ENCODE data around the gene BTBD16. TPM values are rescaled to one million over a fixed set of nuclear protein-coding genes. Genes with fewer than 3 reads are reported as not detected.

BTBD16 gene
- total and polyA plus RNA-seq, 2 of the 4 experiments (the other 2 are of a cell fraction), result not detected

DNA sequence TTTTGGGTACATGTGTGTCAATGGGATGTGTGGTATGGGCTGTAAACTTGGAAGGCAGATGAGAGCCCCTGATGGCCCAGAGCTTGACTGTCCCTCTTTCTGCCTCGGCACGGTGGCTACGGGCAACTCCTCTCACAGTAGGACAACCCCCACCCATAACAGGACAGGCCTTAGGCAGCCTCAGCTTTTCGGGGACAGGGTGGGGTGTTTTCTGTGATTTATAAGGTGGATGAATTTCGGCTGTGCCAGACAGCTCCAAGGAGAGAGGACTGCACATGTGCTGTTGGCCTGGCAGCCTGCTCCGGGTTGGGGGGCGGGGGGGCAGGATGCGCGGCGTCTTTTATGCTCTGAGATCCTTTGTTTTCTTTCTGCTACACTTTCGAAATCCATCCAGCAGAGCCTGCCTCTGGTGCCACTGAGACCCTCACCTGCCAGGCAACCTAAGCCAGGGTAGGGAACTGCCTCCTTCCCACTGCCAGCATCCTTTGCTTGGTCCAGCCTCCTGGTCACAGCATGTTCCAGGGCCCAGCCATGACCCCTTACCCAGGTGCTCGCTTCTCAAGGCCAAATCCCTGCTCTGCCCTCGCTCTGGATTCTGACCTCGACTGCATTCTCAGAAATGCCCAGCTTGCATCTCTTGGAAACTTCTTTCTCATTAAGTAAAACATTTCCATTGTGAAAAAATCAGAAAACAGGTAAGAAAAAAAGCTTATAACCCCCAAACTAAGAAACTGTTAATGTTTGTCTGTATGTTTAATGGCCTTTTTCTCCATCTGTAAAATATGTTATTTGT is 15.4 kb upstream of the BTBD16 start:
- H3K4me3 ChIP-seq (ENCODE audit: insufficient read depth, low read depth, low read length), result no peak overlapping the region
- H3K4ac ChIP-seq (ENCODE audit: low read depth, low read length), result no peak overlapping the region
- no peaks in the 10 kb centered on the region for H3K9me3 ChIP-seq (ENCODE audit: control insufficient read depth, insufficient read depth, low read length)
- no peak overlapping the region for H2AK5ac ChIP-seq (ENCODE audit: low read depth, low read length)
- peaks cover 6% of the 10 kb centered on the region; the same call in 1 of the 2 replicates for H3K4me1 ChIP-seq (ENCODE audit: control insufficient read depth, insufficient read depth, low read length)
- no peak overlapping the region for H3K9ac ChIP-seq (ENCODE audit: low read depth, low read length)
- no peak overlapping the region for H4K91ac ChIP-seq (ENCODE audit: insufficient read depth, low read depth, low read length)
- H4K5ac ChIP-seq (ENCODE audit: low read depth, low read length), result no peak overlapping the region
- H3K79me1 ChIP-seq (ENCODE audit: low read depth in 1 of 2, low read length in 2 of 2), result no peaks in the 10 kb centered on the region
- WGBS, 2 experiments (ENCODE audit: extremely low coverage in 2 of 2, insufficient read length in 1 of 2), result no CpG with 5 or more reads among the region's 14 CpGs
- H2AK9ac ChIP-seq (replicated peaks; ENCODE audit: low read depth, low read length, poor library complexity), result no peak overlapping the region
- no peak overlapping the region for H3K23ac ChIP-seq (ENCODE audit: low read depth, low read length)
- DNase-seq, result no peak
- H2BK15ac ChIP-seq (ENCODE audit: low read depth, low read length), result no peak overlapping the region
- intact Hi-C loops (cut with micrococcal nuclease) (no loop called here), dilution Hi-C loops (cut with HindIII; ENCODE audit: low sequenced_read_pairs, unreplicated experiment) (no loop called here), in situ Hi-C loops (cut with MboI; ENCODE audit: low sequenced_read_pairs) (no loop called here)
- H3K36me3 ChIP-seq (ENCODE audit: control insufficient read depth, insufficient read depth, low read length), result no peaks in the 10 kb centered on the region; the same call in 1 of the 2 replicates
- H3K18ac ChIP-seq (ENCODE audit: low read depth, low read length), result no peak overlapping the region
- no peak overlapping the region for H2BK120ac ChIP-seq (ENCODE audit: low read depth, low read length)
- no peak overlapping the region for H3K4me2 ChIP-seq (ENCODE audit: low read depth, low read length)
- no TSS peak for BruUV-seq (replicated peaks)
- POLR2A ChIA-PET (ENCODE audit: unreplicated experiment), result no interaction called here
- no peaks in the 10 kb centered on the region for H4K20me1 ChIP-seq (ENCODE audit: insufficient read depth, low read length)
- TF ChIP-seq RAD21 (IDR thresholded peaks at IDR 0.05; ENCODE audit: low read length) (no peak), RFX5 (IDR thresholded peaks at IDR 0.05; ENCODE audit: low read depth, low read length) (no peak), MAZ (IDR thresholded peaks at IDR 0.05; ENCODE audit: borderline replicate concordance, low read depth, low read length) (no peak), NFE2L2 (IDR thresholded peaks at IDR 0.05; ENCODE audit: low read depth, low read length) (no peak), MAFK (IDR thresholded peaks at IDR 0.05; ENCODE audit: low read depth, low read length) (no peak), RCOR1 (IDR thresholded peaks at IDR 0.05; ENCODE audit: insufficient replicate concordance, low read length) (no peak), MXI1 (IDR thresholded peaks at IDR 0.05; ENCODE audit: borderline replicate concordance, low read depth, low read length) (no peak), BHLHE40 (IDR thresholded peaks at IDR 0.05; ENCODE audit: low read depth, low read length) (no peak), FOS (IDR thresholded peaks at IDR 0.05; ENCODE audit: low read depth, low read length) (no peak), CHD1 (IDR thresholded peaks at IDR 0.05; ENCODE audit: low read depth, low read length) (no peak)
- TF ChIP-seq, protein P1, sequence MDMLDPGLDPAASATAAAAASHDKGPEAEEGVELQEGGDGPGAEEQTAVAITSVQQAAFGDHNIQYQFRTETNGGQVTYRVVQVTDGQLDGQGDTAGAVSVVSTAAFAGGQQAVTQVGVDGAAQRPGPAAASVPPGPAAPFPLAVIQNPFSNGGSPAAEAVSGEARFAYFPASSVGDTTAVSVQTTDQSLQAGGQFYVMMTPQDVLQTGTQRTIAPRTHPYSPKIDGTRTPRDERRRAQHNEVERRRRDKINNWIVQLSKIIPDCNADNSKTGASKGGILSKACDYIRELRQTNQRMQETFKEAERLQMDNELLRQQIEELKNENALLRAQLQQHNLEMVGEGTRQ (IDR thresholded peaks at IDR 0.05; ENCODE audit: low read depth, low read length), result no peak
- TF ChIP-seq, protein P2, sequence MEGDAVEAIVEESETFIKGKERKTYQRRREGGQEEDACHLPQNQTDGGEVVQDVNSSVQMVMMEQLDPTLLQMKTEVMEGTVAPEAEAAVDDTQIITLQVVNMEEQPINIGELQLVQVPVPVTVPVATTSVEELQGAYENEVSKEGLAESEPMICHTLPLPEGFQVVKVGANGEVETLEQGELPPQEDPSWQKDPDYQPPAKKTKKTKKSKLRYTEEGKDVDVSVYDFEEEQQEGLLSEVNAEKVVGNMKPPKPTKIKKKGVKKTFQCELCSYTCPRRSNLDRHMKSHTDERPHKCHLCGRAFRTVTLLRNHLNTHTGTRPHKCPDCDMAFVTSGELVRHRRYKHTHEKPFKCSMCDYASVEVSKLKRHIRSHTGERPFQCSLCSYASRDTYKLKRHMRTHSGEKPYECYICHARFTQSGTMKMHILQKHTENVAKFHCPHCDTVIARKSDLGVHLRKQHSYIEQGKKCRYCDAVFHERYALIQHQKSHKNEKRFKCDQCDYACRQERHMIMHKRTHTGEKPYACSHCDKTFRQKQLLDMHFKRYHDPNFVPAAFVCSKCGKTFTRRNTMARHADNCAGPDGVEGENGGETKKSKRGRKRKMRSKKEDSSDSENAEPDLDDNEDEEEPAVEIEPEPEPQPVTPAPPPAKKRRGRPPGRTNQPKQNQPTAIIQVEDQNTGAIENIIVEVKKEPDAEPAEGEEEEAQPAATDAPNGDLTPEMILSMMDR (conservative IDR thresholded peaks at IDR 0.05; ENCODE audit: low read depth, low read length), result no peak
- no peak overlapping the region for H4K8ac ChIP-seq (ENCODE audit: low read depth in 2 of 2, low read length in 2 of 2)
- no peak overlapping the region for H2BK20ac ChIP-seq (ENCODE audit: low read depth, low read length)
- H3K14ac ChIP-seq (replicated peaks; ENCODE audit: low read depth, low read length), result no peak overlapping the region
- no peak for ATAC-seq (ENCODE audit: low read depth)
- H2AFZ ChIP-seq (replicated peaks; ENCODE audit: low read length, poor library complexity), result no peak overlapping the region
- CTCF ChIA-PET, result no interaction called here
- no peak overlapping the region for H3K27ac ChIP-seq (ENCODE audit: insufficient read depth, low read length)
- no peak overlapping the region for H3K56ac ChIP-seq (ENCODE audit: extremely low read depth, insufficient read depth, low read length)
- H2BK5ac ChIP-seq (ENCODE audit: low read depth, low read length, poor library complexity, severe bottlenecking), result no peak overlapping the region
- H3K27me3 ChIP-seq (ENCODE audit: control insufficient read depth, insufficient read depth, low read length), result no peaks in the 10 kb centered on the region
- H3K9me1 ChIP-seq (ENCODE audit: insufficient read depth, low read length), result no peaks in the 10 kb centered on the region

Data from IMR-90 (cell line).